Stimulated activated CD4-positive, alpha-beta T cell treated with anti-CD3 and anti-CD28 coated beads, TNF-alpha, amount 100 ng/mL, for 4 hours (primary cell): ENCODE results near the gene MXRA7.
"Not testable (repeated sequence)": the region's sequence is repeated elsewhere in the genome, so short reads cannot be mapped to it uniquely, and the experiment has no call there.

Experiments
- DNase-seq, 3 experiments: peaks; one replicate each; pipeline ENCODE4 v3.0.0-alpha.2; 2020; ENCODE audit warnings: low read depth in 3 of 3

Gene MXRA7

DNA sequence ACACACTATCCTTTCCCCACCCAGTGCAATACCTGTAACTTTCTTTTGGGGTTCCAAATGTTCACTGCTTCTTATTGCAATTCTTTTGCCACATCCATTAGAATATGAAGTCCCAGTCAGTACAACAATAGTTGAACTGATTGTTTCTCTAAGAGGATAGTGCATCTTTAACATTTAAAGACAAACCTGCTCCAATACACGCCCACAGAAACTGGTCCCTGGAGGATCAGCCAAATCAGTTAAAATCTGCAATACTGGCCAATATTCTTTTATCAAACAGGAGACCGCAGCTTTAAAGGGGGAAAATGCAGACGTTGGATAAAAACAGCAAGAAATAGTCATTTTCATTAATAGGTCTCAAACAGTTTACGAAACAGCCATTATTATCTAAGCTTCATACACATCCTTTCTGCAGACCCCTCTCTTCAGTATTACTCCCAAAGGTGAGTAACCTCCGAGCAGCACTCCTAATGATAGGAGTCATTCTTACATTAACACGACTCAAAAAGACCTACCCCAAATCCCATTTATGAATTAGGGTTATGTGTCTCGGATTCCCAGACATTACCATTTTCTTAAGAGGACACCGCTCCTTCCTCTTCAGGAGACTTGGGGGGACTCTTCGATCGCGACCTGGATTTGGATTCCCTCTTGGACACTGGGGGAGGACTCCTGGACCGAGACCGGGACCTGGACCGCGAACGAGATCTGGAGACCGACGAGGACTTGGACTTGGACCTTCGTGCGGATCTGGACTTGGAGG is 25.0 kb upstream of the MXRA7 start:
- no peak for DNase-seq

DNA sequence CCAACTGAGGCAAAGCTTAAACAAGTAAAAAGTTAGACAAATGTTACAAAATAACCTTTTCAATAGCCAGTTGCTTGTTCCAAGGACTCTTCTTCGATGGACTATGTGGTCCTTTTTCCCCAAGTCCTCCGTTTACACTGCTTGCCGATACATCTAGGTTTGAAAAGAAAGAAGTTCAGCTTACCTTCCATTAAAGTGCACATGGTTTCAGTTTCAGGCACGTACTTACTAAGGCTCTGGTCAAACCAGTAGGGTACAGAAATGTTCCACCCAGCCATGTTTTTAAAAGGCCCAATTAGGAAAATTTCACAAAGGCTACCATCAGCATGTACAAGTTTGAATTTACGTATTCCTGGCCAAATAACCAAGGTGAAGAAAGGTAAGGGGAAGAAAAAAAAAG is 24.2 kb upstream of the MXRA7 start:
- no peak for DNase-seq

DNA sequence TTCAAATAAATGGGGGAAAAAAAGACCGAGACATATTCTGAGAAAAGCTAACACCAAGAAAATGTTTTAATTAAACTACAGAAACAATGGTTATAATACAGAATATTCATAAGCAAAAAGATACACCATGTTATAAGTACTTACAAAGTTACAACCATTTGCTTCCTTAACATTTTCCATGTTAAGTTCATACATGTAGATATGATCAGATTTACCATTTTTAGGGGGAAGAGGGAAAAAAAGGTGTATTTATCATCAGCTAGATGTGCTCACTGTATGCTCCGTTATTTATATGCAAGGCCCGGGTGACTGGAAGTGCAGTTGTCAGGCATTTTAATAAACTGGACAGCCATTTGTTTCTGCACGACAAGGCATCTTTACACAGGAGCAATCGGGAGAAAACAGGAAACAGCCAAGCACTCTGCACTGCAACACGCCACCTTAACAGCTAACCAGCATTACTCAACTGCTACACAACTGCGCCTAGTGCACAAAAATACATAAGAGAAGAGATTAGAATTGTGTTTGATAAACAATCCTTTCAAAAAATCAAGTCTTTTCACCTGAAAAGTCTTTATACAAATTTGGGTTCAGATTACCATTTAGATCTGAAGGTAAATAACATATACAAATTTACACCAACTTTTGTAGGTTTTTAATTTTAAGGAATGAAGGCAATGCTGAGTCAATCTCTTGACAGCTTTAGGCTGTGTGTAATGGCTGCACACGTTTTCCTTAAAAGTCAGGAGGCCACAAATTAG is 23.5 kb upstream of the MXRA7 start:
- DNase-seq: no peak

DNA sequence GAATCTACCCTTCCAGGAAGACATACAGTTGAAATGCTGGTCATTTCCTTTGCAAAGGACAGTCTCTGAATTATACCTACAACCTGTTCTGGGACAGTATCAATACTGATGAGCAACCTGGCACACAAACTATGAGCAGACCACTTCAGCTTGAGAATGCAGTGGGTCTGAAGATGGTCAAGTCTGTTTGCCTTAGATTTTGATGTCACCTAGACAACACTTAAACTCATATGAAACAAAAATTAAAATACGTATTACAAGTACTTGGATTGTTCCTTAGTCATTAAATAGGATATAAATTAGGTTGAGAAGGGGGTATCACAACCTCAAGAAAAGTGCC is 22.8 kb upstream of the MXRA7 start:
- no peak for DNase-seq

DNA sequence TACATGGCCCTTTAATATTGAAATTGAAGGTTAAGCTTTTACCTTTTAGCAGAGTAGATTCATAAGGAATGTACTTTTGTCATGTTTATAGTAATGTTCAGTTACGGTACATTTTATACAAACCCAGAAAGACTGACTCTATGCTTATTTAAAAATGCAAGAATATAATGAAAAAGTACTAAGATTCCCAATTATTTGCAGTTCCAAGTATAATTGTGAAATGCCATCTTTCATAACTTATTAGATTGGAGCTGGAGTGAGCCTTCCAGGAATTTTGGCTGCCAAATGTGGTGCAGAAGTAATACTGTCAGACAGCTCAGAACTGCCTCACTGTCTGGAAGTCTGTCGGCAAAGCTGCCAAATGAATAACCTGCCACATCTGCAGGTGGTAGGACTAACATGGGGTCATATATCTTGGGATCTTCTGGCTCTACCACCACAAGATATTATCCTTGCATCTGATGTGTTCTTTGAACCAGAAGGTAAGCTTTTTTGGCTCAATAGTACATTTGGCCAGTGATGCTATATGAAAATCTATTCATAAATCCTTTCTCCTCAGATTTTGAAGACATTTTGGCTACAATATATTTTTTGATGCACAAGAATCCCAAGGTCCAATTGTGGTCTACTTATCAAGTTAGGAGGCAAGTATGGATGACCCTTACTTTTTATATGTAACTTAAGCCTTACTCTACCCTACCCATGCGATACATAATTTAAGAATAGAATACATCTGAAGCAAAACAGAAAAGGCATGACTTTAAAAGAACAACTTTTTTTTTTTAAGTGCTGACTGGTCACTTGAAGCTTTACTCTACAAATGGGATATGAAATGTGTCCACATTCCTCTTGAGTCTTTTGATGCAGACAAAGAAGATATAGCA is 22.2 kb upstream of the MXRA7 start:
- no peak for DNase-seq

DNA sequence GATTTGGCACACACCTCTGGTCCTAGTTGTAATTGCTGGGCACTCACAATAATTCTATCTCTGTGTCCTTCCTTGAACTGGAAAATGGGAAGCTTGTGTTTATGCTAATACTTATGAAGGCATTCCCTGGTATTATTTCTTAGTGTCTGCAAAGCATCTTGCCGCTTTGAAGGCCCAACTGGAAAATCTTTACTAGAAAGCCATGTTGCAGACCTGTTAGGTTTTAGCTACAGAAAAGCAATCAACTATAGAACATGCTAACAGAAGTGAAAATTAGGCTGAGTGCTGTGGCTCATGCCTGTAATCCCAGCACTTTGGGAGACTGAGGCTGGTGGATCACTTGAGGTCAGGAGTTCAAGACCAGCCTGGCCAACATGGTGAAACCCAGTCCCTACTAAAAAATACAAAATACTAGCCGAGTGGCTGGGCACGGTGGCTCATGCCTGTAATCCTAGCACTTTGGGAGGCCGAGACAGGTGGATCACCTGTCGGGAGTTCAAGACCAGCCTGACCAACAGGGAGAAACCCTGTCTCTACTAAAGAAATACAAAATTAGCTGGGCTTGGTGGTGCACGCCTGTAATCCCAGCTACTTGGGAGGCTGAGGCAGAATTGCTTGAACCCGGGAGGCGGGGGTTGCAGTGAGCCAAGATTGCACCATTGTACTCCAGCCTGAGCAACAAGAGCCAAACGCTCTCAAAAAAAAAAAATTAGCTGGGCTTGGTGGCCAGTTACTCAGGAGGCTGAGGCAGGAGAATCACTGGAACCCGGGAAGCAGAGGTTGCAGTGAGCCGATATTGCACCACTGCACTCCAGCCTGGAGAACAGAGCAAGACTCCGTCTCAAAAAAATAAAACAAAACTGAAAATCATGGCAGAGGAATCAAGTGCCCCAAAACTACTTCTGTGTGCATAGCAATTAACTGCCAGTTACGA is 21.3 kb upstream of the MXRA7 start:
- not testable (repeated sequence) for DNase-seq

DNA sequence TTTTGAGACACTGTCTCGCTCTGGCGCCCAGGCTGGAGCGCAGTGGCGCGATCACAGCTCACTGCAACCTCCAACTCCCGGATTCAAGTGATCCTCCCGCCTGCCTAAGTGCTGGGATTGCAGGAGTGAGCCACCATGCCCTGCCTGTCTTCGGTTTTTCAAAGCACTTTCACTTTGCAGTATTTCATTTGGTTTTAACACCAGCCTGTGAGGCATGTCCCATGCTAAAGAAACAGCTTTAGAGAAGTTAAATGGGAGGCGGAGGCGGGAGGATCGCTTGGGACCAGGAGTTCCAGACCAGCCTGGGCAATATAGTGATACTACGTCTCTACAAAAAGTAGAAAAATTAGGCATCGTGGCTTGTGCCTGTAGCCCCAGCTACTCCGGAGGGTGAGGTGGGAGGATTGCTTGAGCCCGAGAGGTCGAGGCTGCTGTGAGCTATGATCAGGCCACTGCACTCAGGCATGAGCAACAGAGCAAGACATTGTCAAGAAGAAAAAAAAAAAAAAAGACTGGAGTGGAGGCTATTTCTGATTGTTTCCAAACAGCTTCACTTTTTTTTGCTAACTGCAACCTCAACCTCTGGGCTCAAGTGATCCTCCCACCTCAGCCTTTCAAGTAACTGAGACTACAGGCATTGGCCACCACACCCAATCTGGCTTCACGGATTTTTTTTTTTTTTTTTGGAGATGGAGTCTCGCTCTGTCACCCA is 17.1 kb upstream of the MXRA7 start:
- no peak for DNase-seq

DNA sequence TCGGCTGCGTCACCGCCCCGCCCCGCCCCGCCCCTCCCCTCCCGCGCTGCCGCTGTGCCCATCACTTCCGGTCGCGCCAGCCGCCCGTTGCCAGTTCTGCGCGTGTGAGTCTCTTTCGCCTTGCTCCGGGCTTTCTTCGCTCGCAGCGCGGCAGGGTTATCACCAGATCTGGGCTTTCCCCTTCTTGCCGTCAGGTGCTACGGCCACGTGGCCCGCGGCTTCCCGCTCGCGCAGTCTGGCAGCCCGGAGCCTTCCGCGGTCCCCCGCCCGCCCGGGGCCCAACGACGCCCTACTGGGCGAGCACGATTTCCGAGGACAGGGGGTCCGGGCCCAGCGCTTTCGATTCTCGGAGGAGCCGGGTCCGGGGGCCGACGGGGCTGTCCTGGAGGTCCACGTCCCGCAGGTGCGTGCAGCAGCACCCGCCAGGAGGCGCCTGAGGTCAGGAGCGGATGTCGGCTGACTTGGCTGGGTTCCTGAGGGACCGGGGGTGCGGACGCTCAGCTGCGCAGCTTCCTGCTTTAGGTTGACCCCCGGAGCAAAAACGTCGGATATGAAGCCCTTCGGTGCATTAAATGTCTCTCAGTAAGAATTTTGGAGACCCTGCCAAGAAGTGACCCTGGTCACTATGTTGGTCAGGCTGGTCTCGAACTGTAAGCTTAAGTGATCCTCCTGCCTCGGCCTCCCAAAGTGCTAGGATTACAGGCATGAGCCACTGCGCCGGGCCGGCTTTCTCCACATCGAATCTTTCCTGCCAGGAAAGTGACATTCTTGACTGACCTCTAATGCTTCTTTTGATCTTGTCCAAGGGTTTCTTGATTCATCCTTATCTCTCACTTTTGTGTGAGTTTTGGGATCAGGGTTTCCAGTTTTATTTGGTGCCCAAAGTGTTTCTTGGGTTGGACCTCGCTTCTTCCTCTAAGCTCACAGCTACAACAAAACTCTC is 16.3 kb upstream of the MXRA7 start, which contains the start of gene METTL23:
METTL23 (plus strand) TSS at position 64 of the 943 bp plus-strand sequence. CDS start 2,872 bp downstream, outside the sequence.
- DNase-seq: peak; percentile 55 to 66 (median 60)

DNA sequence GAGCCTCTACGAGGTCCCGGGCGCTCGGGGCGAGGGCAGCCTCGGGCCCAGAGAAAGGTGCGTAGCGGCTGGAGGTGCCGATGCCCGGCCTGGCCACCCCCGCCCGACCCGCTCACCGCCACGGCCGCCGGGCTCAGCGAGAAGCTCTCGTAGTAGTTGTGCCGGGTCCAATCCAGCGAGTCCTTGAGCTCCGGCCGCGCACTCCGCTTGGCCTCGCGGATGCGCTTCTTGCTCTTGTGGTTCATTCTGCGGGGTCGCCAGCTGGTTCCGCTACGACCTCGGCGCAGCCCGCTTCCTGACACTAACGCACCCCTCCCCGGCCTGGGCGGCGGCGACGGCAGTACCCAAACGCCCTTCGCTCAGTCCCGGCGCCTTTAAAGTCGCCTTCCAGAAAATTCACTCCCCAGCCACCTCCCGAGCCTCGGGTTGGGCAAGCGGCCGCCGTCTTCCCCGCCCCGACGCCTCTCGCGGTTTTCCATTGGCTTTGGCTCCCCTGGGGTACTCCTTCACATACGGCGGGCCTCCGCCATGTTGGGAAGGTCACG is 15.5 kb upstream of the MXRA7 start, which contains the start of gene JMJD6:
JMJD6 (minus strand) TSS at position 376 of the 545 bp plus-strand sequence; CDS start at position 245, 131 bp downstream.
- DNase-seq: peak; percentile 85 to 90 (median 85)

DNA sequence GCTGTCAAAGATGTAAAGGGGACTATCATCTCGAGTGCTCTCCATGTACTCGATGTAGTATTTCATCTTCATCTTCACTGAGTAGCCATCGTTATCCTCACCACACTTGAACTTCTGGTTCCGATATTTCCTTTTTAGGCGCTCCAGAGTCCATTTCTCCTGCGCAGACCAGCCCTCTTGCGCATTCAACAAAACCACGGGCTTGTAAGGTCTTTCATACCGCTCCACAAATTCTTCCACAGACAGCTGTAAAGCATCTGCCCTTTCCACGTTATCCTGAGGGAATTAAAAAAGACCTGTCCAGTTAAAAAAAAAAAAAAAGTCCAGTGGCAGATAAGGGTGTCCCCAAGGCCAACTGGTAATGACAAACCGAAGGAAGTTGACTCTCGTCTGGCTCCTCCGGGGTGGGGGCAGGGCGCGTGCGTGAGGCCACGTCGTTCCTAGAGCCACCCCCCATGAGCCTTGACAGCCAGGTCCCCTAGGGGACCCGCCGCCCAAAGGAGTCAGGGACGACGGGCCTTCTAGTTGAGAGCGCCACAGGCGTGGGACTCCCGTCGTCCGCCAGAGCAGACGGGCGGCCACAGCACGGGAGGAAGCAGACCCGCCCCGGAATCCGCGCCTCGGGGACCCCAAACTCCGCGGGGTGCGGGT is 14.9 kb upstream of the MXRA7 start:
- DNase-seq: peak; percentile 38 to 50 (median 46)

DNA sequence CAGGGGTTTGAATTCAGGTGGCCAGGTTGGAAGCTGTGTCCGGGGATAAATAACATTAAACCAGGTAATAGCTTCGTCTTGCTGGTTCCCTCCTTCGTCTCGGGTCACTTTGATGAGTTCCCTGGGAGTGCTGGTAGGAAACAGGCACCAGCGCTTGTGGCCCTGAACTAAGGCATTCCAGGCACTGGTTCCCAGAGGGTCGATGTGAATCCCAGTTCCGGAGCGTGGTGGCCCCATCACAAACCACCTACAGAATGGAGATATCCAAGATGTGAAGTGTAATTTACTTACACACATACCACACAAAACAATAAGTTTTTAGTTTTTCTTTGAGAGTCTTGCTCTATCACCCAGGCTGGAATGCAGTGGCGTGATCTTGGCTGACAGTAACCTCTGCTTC is 13.0 kb upstream of the MXRA7 start:
- no peak for DNase-seq

DNA sequence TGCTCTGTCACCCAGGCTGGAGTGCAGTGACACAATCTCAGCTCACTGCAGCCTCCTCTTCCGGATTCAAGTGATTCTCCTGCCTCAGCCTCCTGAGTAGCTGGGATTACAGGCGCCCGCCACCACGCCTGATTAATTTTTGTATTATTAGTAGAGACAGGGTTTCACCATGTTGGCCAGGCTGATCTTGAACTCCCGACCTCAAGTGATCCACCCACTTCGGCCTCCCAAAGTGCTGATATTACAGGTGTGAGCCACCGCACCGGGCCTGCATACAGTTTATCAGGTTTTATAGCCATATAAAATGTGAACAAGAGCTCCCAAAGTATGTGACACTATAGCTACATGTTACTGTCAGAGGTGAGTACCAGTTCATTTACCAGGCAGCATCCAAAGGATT is 12.2 kb upstream of the MXRA7 start:
- not testable (repeated sequence) for DNase-seq

DNA sequence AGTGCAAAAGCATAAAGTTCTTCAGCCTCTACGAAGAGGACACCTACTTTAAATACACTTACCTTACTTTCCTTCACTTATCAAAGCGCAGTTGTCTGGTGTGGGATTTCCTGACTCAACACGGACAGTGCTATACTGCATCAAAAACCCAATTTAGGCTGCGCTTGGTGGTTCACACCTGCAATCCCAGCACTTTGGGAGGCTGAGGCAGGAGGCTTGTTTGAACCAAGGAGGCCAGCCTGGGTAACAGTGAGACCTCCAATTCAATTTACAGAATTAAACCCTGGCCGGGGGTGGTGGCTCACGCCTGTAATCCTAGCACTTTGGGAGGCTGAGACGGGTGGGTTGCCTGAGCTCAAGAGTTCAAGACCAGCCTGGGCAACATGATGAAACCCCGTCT is 11.5 kb upstream of the MXRA7 start:
- DNase-seq: no peak

DNA sequence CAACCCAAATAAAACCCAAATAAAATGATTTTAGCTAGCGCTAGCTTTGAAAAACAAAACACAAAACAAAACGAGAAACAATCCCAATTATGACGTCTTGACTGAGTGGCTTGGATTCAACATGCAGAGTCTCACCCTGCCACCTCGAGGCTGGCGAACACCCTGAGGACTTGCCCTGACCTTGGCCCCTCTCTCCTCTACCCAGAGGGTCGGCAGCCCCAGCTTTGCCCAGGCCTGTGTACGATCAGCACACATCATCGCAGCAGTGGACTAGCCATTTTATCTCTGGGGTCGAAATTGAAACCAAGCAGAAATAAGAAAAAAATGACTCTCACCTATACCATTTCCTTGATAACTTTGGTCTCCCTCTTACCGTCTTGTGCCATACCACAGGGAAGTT is 10.7 kb upstream of the MXRA7 start:
- DNase-seq: no peak

DNA sequence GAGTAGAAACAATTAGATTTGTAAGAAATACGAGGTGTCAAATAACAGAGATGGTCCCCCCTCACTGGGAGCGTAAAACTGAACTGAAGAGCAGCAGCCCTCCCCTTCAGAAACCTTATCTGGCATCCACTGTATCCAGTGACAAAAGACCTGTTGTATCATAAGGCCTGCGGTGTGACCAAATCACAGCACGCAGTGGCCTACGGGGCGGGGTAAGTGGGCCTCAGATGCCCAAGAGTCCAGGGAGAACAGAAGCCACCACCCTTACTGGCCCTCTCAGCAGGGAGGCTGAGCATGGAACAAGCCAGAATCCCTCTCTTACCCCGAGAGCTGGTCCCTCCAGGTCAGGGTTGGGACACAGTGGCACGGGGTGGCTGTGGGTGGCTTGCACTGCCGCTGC is 10.2 kb upstream of the MXRA7 start:
- no peak for DNase-seq

DNA sequence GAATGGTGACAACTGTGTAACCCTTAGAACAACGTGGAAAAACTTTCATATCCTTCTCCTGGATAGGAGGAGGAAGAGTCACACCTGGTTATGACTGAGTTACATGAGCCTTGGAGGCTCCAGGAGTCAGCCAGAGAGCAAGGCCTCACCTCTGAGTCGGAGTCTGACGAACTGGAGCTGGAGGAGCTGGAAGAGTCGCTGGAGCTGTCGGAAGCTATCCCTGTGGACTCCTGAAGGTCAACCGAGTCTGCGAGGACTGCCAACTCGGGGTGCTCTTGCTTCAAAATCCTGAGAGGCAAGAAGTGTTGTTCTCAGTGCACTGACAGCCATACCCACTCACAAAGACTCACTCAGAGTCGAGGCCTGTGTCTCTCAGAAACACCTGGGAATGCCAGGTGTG is 9.4 kb upstream of the MXRA7 start:
- DNase-seq: no peak

DNA sequence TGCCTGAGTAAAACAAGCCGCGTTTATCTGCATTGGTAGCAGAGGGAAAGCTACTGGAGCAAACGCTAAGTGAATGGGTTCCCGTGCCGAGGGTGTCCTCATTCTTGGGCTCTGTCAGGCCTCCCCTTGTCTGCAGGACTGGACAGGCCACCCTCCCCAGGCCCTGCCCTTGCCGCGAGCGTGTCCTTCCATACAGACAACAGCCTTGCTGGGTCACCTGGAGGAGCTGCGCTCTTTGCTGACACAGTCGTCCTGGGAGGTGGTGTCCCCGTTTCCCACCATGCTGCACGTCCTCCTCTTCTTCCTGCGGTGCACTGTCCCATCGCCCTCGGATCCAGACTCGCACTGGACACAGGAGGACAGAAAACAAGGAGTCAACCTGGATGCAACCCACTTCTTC is 7.8 kb upstream of the MXRA7 start:
- DNase-seq: no peak

DNA sequence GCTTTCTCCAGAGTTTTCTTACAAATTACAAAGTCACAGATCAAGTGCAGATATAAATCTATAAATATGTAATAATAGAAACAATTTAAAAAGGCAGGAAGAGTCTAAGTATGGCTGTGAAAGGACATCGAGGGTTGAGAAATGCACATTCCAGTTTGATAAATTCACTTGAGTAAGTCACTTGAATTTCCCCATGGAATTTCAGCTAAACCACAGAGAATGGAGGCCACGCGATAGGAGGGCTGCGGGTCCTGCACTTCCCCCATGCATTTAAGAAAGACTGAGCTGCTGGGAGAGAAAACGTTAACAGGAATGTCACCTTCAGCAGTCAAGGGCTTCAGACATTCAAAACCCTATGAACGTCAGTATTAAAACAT is 6.1 kb upstream of the MXRA7 start:
- no peak for DNase-seq
